Fibroblast of skin of abdomen (primary cell): Measurements from ENCODE around the gene ALG6.
A peak's percentile ranks its signal among the peaks of the same experiment; 100 is the strongest.
"Not testable (repeated sequence)": the region's sequence is repeated elsewhere in the genome, so short reads cannot be mapped to it uniquely, and the experiment has no call there.

ENCODE experiments used
- DNase-seq: peaks from one replicate; pipeline ENCODE4 v3.0.0-alpha.2; 2013

ALG6 gene

DNA sequence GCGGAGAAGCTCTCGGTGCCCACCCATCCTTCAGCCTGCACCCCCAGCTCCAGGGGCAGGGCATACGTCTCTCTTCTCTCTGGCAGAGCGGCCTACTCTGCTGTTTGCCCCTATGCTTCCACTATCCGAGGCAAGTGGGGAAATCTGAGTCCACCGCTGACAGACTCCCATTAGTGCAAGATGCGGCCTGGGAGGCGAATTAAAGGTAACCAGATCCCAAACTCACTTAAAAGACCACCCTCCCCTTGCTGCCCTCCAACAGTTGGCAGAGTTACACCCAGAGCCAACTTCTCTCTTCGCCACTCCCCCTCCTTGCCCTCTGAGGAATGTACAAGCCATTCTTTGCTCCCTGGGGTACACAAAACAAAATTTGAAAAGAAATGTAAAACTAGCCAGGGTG is 38.6 kb upstream of the ALG6 start:
- DNase-seq, result no peak

DNA sequence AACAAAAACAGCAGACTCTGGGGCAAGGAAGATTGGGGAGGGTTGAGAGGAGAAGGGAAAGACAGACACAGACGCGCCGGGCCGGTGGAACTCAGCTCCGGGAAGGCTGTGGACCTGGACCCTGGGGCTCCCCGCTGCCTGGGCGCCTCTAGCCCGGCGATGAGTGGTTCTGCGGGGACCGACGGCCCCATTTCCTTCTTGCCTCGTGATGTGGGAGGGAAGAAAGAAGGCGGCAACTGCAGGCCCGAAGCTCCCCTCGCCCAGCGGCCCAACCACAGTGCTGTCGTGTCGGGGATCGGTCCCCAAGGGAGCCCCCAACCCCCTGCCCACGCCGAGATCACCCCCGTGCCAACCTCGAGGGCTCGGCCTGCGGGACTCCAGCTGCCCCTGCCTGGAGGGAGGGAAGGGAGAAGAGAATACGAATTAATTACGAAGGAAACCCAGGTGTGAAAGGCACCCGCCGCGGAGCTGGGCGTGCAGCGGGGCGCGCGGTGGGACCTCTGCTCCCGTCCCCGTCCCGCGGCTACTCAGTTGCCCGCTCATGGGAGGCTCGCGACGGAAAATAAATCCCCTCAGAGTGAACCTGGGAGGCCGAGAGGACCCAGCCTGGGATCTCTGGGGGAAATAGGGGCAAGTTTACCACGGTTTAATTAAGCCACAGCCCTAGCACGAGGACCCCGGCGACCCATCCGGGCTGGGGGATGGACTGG is 37.7 kb upstream of the ALG6 start:
- no peak for DNase-seq

DNA sequence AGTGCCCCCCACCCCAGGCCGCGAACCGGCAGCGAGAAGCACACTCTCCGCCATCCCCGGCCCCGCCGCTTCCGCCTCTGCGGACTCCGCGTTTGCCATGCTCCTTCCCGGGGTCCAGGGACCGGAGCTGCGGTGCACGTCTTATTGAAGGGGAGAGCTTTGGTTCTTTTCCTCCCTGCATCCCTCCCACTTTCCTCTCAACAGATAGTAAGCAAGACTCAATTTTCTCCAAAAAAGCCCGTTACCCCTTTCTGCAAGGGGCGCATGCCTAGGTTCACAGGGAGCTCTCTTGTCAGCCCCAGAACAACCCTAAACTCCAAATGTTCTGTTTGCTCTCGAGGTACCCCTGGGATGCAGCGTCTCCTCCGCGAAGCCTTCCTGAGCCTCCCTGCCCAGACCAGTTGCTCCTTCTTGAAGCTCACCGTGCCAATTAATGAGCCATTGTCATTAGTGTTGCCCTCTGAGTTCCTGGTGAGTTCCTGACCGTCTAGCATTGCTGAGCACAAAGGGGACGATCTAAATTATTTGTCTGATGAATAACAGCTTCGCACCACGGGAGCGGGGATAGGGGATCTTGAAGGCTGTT is 37.0 kb upstream of the ALG6 start:
- no peak for DNase-seq

DNA sequence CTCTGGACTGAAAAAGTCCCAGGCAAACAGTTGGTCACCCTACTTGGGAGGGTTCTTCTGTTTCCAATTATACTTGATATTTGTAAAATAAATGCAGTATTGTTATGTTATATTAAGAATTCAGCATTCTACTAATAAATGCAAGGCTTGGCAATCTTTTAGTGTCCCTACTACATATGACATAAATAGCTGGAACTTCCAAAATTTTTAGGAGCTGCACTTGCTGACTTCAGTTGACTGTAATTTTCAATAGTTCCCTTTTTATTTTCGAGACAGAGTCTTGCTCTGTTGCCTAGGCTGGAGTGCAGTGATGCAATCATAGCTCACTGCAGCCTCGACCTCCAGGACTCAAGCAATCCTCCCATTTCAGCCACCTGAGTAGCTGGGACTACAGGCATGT is 25.0 kb upstream of the ALG6 start:
- DNase-seq, result no peak

DNA sequence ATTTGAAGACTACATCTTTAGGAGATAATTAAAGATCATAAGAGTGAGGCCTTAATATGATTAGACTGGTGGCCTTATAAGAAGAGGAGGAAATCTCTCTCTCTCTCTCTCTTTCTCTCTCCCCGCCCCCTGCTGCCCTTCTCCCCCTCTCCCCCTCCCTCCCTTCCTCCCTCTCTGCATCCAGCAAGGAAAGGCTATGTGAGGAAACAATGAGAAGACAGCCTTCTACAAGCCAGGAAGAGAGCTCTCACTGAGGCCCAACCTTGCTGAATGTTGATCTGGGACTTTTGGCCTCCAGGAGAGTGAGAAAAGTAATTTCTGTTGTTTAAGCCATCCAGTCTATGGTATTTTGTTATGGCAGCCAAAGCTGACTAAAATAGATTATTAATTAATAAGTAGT is 23.5 kb upstream of the ALG6 start:
- no peak for DNase-seq

DNA sequence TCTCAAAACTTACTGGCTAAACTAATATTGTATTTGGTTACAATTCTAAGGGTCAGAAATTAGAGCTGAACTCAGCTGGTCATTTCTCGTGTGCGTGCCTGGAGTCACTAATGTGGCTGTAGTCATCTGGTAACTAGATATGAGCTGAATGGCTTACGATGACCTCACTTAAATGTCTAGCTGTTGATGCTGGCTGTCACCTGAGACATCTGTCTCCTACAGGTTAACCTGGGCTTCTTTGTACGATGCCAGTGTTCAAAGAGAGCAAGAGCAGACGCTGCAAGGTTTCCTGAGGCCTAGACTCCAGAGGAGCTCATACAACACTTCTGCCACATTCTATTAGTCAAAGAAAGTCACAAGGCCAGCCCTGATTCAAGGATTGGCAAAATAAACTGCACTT is 17.1 kb upstream of the ALG6 start:
- DNase-seq, result no peak

DNA sequence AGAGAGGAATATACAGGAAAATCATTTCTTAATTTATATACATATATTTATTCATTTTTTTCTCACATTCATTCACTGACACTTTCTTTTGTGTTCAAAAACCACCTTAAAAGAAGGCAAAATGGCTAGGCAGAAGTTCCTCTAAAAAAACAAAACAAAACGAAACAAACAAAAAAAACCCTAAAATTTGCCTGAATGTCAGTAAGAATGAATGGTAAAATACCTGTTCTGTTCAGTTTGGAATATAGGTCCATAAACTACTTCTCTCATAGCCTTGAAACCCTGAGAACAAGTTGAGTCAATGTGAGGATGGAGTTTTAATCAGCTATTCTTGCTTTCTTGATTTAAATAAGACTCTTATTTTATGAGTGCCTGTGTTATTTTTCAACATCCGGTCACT is 14.7 kb upstream of the ALG6 start:
- DNase-seq, result no peak

DNA sequence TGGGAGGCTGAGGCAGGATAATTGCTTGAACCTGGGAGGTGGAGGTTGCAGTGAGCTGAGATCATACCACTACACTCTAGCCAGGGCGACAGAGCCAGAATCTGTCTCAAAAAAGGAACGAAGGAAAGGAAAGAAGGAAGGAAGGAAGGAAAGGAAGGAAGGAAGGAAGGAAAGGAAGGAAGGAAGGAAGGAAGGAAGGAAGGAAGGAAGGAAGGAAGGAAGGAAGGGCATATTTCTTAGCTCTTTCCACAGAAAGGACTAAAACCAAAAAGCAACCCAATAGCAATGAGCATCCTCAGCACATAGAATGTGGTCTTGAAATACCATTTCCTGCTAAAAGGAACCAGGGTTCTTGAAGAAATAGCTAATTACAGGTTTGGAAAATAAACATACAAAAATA is 11.2 kb upstream of the ALG6 start:
- not testable (repeated sequence) for DNase-seq

DNA sequence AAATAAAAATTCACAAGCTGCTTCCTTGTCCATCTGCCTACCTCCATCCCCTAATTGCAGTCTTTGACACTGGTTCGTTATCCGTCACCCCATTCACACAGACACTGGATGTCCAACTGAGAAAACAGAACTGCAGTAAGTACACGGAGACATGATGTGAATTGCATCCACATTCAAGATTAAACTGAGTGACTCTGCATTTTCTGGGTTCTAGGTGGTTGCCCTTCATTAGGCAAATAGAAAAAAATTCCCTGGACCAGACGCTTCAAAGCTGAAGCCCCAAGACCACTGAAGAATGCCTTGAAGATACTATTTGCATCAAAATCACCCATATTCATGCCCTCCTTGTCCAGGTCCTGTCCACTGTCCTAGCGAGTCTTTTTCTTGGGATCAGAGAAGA is 7.9 kb upstream of the ALG6 start:
- DNase-seq, result no peak

DNA sequence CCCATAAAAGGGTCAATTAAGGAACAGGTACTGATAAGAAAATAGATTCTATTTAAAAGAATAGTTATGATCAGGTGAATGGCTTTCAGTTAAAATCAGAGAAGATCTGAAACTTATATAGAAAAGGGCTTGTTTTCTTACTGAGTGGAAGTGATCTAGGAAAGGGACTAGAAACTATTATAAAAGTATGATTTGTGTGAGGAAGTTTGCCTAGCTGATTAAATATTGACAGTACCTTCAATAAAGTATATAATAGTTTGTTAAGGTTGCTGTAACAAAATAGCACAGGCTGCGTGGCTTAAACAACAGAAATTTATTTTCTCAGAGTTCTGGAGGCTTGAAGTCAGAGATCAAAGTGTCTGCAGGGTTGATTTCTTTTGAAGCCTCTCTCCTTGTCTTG is 5.4 kb upstream of the ALG6 start:
- no peak for DNase-seq

DNA sequence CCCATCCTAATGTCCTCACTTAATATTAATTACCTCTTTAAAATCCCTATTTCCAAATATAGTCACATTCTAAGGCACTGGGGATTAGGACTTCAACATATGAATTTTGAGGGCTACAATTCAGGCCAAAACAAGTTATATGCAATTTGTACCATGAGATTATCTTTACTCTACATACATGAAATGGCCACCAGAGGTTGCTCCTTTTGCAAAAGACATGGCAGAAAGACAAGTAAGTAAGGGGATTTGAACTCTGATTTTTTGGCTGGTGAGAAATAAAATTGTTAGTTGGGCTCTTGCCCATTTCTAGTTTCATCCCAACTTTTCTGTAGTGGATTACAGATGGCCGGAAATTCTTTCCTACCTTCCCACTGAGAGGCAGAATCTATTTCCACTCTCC is 4.8 kb upstream of the ALG6 start:
- DNase-seq, result no peak

DNA sequence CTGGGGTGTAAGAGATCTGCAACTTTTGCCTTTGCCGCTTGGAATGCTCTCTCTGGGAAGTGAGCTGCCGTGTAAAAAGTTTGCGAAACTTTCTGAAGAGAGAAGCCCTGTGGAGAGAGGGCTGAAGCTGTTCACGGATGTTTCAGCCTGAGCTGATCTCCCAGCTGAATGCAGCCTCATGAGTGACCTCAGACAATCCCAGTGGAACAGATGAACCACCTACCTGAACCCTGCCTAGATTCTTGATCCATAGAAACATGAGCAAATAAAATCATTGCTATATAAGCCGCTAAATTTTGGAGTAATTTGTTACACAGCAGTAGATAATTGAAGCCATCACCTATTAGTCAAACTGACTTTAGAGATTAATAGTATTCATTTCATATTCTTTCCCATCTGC is 4.4 kb upstream of the ALG6 start:
- DNase-seq, result no peak

DNA sequence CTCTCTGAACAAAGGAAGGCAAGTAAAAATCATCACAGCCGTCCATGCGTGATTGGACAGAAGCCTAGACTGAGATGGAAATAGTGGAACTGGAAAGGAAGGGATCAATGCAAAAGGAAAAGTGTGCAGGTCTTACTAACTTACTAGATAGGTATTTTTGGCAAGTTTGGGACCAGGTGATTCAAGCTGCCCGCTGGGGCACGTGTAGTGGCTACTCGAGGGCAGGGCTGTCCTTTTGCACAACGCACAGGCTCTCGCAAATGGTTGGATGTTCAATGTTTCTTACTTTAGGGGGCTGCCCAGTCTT is 566 bp upstream of the ALG6 start:
- no peak for DNase-seq

DNA sequence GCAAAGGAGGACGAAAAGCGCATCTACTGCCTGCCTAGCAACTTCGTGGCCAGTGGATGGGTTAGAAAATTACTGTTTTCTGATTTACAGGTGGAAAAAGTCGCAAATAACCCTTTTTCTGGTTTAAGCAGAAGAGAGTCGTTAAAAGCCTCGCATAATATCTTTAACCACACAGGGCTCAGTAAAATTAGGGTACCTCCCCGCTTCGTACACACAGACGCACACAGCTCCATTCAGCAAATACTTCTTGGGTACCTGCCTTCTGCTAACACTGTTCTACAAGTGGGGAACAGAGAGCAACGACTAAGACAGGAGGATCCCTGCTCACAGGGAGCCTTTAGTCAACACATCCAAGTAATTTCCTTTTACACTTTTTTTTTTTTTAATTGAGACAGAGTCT is 704 bp downstream of the ALG6 start:
- DNase-seq, result no peak

DNA sequence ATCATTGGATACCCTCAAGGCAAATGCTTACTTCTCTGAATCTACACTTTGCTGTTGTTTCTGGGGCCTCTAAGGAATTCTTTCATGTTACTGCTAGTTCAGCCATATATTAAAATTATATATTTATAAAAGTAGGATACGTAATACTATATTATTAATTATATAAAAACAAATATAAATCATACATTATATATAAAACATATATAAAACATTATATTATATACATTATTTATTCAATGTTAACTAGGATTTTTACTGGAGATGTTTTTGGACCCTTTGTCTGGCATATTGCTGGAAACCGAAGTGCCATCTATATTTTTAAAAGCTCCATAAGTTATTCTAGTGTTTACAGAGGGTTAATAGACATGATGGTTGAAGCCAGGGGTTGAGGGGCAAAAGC is 12.2 kb downstream of the ALG6 start:
- no peak for DNase-seq

DNA sequence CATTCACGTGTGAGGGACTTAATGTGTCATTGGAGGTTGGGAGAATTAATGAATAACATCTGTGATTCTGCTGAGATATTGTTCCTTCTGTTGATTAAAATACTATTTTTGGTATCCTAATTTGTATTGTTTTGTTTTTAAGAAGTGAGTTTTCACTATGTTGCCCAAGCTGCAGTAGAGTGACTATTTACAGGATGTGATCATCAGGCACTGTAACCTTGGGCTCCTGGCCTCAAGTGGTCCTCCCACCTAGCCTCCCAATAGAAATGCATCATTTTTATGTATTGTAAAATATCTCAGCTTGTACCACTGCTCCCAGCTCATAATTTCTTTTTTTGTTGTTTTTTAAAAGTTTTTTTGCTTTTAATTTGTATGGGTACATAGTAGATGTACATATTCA is 14.3 kb downstream of the ALG6 start:
- no peak for DNase-seq

DNA sequence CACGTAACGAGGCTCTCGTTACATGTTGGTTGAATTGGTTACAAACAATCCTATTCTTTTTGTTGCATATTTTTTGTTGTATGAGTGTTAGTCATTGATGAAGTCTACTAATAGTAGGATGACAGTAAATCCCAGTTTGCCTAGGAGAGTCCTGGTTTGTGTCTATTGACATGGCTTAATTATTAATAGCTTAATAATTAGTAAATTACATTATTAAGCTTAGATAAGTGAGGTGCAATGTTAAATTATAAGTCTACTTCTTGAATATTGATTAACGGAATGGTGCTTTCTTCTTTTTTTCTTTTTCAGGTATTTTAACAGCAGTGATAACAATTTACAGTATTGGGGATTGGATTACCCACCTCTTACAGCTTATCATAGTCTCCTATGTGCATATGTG is 34.5 kb downstream of the ALG6 start:
- DNase-seq, result no peak

DNA sequence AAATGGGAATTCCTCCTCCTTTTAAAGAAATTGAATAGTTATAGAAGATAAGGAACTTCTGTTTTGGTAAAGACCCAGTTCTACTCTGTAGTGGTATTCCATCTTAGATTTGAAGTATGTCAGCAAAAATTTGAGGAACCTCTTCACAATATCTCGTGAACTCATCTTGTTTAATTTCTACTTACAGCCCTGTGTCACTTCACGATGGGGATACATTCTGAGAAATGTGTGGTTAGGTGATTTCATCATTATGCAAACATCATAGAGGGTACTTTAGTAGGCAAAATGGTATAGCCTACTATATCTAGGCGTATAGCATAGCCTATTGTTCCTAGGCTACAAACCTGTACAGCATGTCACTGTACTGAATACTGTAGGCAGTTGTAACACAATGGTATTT is 36.0 kb downstream of the ALG6 start:
- no peak for DNase-seq

DNA sequence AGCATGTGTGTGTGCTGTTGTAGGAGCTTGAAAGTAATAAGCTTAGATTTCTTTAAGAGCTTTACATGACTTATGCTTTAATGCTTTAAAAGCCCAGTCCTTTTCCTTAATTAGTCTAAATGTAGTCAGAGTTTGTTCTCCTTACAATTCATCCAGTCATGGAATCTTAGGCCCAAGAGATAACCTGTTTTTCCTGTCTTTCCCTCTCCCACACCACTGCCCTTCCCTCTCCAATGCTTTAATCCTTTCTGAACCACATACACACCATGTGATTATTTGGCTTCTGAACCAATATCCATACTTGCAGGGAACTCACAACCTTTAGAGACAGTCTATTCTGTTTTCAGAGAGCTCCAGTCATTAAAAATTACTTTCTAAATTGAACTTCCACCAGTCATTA is 37.6 kb downstream of the ALG6 start:
- no peak for DNase-seq

DNA sequence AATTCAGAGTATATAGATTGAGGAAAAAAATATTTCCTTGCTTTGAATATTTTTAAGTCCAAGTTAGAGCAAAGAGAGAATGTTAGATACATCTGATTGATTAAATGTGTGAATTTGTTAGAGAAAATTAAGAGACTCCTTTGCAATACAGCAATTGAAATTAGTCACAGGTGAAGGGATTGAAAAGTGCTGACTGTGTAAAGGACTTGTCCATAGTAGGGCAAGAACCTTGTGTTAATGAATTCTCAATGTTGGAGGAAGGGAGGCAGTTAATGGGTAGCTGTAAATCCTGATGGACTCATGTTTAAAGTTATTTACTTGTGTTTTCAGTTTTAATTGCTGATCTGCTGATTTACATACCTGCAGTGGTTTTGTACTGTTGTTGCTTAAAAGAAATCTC is 38.6 kb downstream of the ALG6 start:
- no peak for DNase-seq

DNA sequence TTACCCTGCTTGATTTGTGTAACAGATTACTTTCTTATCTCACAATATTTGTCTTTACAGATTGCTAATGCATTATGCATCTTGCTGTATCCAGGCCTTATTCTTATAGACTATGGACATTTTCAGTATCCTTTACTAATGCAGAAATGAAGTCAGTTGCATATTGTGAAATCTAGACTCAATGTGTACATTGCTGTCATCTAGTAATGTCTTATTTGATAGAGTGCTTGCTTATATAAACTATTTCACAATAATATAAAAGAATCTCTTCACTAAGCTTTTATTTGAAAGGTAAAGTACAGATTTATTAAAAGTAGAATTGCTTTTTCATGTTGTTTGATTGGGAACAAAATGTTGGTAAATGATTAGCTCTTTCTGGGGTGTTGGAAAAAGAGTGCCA is 39.6 kb downstream of the ALG6 start:
- DNase-seq, result no peak

DNA sequence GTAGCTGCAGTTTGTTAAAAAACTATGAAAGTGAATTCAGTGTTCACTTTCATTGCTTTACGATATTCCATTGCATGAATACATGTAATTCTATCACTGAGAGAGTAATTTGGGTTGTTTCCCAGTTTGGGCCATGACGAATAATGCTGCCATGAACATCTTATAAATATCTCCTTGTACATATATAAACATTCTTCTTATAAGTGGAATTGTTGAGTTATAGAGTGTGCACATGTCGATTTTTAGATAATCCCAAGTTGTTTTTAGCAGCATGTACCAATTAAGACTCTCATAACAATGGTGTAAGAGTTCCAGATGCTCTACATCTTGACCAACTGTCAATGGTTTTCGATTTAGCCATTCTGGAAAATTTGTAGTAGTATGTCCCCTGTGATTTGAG is 40.9 kb downstream of the ALG6 start:
- DNase-seq, result peak; percentile 28

DNA sequence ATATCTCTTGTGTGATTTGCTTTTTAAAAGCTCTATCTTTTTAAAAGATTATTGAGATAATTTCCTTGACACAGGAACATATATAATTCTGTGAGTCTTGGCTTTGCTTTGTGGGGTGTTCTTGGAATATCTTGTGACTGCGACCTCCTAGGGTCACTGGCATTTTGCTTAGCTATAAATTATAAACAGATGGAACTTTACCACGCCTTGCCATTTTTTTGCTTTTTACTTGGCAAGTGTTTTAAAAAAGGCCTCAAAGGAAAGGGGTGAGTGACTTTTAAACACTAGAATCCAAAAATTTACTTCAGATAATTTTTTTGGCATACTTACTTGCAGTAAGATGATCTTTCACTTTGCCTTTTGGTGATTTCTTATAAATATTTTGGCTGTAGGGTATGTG is 43.6 kb downstream of the ALG6 start:
- no peak for DNase-seq

DNA sequence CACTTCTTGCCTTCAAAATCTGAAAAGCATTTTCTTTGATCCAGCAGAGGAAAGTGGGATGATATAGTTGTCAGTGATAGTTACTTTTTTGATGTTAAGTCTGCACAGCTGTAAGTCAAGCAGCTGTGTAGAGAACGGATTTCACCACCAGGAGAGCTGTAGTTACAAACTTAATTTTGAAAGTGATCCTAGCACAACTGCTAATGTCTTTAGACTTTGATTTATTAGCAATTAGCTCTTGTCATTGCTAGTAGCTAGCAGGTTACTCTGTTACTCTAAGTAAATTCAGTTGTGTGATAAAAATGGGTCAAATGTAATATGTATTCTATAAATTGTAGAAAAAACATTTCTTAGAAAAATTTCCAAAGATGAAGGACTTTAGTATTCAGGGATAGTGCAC is 46.0 kb downstream of the ALG6 start:
- no peak for DNase-seq

DNA sequence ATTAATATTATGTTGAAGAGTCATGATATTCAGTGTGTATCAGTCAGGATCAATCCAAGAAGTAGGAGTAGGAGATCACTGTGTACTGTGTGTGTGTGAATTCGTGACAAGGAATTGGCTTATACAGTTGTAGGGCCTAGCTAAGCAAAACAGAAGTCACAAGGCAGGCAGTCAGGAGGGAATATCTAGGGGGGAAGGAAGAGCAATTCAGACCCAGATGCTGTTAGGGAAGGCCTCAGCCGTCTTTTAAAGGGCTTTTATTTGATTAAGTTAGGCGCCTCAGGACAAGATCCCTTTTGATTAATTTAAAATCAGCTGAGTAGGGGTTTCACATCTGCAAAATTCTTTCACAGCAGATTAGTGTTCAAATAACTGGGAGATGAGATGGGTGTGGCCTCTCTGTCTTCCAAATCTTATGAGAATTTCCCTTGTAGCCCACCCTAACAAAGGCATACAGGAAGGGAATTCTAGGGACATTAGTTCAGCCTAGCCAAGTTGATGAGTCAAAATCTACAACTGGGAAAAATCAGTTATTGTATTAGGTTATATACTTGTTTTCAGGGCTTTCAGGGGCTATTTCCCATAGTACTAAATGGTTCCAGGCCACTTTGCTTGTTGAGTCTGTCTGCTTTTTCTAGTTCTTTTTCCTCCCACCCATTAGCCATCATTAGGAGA is 47.4 kb downstream of the ALG6 start:
- DNase-seq, result no peak
